Measurements from ENCODE around the gene SYT6. TPM values are rescaled to one million over a fixed set of nuclear protein-coding genes. Genes with fewer than 3 reads are reported as not detected.

SYT6 gene
- total and polyA plus RNA-seq, 11 donors = 0.08 to 0.77 (median 0.15) TPM; not detected in 7

DNA sequence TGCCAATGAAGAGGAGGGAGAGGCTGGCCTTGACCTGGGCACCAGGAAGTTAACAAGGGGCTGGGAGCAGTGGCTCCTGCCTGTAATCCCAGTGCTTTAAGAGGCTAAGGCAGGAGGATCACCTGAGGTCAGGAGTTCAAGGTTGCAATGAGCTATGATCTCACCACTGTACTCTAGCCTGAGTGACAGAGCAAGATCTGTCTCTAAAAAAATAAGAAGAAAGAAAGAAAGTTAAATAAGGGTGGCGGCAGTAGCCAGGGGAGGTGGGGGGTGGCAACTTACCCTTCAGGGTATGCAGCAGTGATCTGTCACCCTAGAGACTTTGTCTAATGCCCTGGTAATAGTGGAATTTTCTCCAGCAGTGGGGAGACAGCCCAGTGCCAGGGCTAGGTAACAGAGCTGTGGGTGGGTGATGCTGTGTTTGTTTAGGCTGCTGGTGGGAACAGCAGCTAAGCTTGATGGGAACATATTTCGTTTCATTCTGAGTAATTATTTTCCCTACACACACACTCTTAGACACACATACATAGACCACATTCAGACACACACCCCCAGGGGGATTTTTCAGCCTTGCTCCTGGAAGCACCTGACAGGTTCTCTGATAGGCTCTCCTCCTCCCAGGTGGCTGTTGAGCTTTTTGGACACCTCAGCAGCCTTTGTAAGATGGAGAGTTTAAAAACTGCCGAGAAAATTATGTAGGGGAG is 11.3 kb upstream of the SYT6 start:
- no peak for ATAC-seq
- intact Hi-C loops (cut with DNase I) = no loop called here
- no peak for DNase-seq
- no peak overlapping the region for H3K4me3 ChIP-seq
- TF ChIP-seq, protein P1, sequence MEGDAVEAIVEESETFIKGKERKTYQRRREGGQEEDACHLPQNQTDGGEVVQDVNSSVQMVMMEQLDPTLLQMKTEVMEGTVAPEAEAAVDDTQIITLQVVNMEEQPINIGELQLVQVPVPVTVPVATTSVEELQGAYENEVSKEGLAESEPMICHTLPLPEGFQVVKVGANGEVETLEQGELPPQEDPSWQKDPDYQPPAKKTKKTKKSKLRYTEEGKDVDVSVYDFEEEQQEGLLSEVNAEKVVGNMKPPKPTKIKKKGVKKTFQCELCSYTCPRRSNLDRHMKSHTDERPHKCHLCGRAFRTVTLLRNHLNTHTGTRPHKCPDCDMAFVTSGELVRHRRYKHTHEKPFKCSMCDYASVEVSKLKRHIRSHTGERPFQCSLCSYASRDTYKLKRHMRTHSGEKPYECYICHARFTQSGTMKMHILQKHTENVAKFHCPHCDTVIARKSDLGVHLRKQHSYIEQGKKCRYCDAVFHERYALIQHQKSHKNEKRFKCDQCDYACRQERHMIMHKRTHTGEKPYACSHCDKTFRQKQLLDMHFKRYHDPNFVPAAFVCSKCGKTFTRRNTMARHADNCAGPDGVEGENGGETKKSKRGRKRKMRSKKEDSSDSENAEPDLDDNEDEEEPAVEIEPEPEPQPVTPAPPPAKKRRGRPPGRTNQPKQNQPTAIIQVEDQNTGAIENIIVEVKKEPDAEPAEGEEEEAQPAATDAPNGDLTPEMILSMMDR (IDR thresholded peaks at IDR 0.05) = no peak
- TF ChIP-seq POLR2A (IDR thresholded peaks at IDR 0.05) = no peak
- no peak overlapping the region for H3K27ac ChIP-seq
- H3K36me3 ChIP-seq = no peaks in the 10 kb centered on the region
- H3K4me1 ChIP-seq = no peaks in the 10 kb centered on the region
- 81 to 90% (median 83%) methylated on average over 3 of the region's 3 CpGs for WGBS, 4 donors
- H3K9me3 ChIP-seq = no peaks in the 10 kb centered on the region
- H3K27me3 ChIP-seq = peaks cover 0 to 10% (median 0%) of the 10 kb centered on the region in 9 donors

DNA sequence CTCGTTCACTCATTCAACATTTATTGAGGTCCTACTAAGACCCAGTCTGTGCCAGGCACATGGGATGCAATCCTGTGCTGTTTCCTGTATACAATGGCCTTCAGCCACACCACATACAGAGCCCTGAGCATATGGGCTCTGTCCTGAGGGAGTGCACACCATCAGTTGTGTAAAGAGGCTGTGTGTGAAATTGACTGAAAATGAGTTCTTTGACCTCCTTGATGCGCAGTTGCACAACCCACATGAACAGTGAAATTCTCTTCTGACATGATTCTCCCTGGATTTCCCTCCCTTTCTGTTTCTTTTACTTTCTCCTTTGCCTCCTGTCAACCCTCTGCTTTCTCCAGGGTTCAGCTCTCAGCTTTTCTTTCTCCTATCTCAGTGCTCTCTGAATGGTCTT is 6.3 kb upstream of the SYT6 start:
- Histone ChIP-seq H3K27me3 (peaks cover 9 to 57% (median 19%) of the 10 kb centered on the region in 9 donors), H3K4me3 (no peak overlapping the region), H3K27ac (no peak overlapping the region), H3K4me1 (peaks cover 0 to 2% (median 0%) of the 10 kb centered on the region in 12 donors), H3K36me3 (no peaks in the 10 kb centered on the region), H3K9me3 (no peaks in the 10 kb centered on the region)
- DNase-seq (no peak), ATAC-seq (no peak)
- intact Hi-C loops (cut with DNase I) = loop anchor here in 2 of 10 donors (10.0 kb wide), 2 partner anchors 115 to 175 kb away; no protein-coding TSS in a partner anchor
- TF ChIP-seq, protein P1 (IDR thresholded peaks at IDR 0.05) = no peak
- no peak for TF ChIP-seq POLR2A (IDR thresholded peaks at IDR 0.05)
- WGBS, 4 donors = 79 to 86% (median 83%) methylated on average over 2 of the region's 2 CpGs

DNA sequence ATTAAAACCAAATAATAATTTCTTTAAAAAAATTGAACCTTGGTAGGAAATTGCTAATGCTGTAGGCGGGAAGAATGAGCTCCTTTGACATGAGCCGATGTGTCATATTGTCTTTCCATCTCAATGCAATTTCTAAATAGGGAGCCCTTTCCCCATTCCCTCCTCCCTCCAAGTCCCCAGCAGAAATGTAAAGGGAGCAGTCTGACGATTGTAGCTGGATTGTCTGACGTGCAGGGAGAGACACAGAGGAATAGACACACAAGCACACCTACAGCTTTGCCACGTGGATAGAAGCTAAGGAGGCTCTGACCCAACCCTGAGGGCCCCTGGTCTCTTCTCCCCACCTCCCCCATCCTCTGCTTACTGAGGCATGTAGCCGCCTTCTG is 3.6 kb upstream of the SYT6 start:
- ATAC-seq (no peak), DNase-seq (no peak)
- no peaks in the 10 kb centered on the region for H3K36me3 ChIP-seq
- peaks cover 27 to 83% (median 46%) of the 10 kb centered on the region in 9 donors for H3K27me3 ChIP-seq
- no peak overlapping the region for H3K27ac ChIP-seq
- intact Hi-C loops (cut with DNase I) = loop anchor here in 2 of 10 donors (10.0 kb wide), 2 partner anchors 118 to 172 kb away; no protein-coding TSS in a partner anchor
- TF ChIP-seq, protein P1 (IDR thresholded peaks at IDR 0.05) = no peak
- no peak for TF ChIP-seq POLR2A (IDR thresholded peaks at IDR 0.05)
- H3K9me3 ChIP-seq = no peaks in the 10 kb centered on the region
- 54 to 64% (median 58%) methylated on average over 6 of the region's 6 CpGs for WGBS, 4 donors
- H3K4me1 ChIP-seq = peaks cover 0 to 29% (median 18%) of the 10 kb centered on the region in 12 donors
- H3K4me3 ChIP-seq = no peak overlapping the region

DNA sequence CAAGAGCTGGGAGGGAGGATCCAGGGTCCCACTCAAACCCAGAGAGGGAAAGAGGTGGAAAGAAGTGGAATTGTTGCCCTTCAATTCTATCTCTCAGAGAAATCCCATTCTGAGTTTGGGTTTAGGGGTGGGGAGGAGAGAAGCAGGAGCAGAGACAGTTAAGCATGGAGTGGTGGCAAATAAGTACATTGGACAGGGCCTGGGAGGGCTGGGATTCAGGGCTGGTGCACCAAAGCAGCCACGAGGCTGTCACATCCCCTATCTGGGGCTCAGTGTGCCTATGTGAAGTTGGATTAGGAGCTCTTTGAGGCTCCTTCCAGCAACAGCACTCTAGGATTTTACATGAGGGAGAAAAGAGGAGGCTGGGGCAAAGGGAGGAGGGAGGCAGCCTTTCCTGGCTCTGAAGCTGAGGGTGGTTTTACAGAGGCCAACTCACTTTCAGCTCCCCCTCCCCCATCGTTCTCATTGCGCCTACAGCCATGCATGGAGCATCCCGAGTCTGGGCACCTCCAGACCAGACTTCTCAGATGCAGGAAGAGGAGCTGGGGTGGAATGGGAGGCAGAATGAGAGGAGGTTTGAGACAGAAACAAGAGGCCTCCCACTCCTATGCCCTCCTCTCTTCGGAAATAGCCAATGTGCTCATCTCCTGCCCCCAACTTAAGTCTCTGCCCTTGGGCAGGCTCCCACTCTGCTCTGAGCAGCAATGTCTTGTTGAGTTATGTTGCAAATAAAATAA is 3.0 kb upstream of the SYT6 start:
- Histone ChIP-seq H3K36me3 (no peaks in the 10 kb centered on the region), H3K27me3 (peaks cover 31 to 89% (median 52%) of the 10 kb centered on the region in 9 donors), H3K4me3 (no peak overlapping the region), H3K9me3 (no peaks in the 10 kb centered on the region), H3K4me1 (peaks cover 0 to 33% (median 22%) of the 10 kb centered on the region in 12 donors), H3K27ac (no peak overlapping the region)
- intact Hi-C loops (cut with DNase I) = loop anchor here in 2 of 10 donors (10.0 kb wide), 2 partner anchors 118 to 172 kb away; no protein-coding TSS in a partner anchor
- 37 to 48% (median 38%) methylated on average over 5 of the region's 5 CpGs for WGBS, 4 donors
- ATAC-seq (no peak), DNase-seq (no peak)
- TF ChIP-seq, protein P1 (IDR thresholded peaks at IDR 0.05) = no peak
- TF ChIP-seq POLR2A (IDR thresholded peaks at IDR 0.05) = no peak
